HG02610 (cell line): Measurements from ENCODE around the gene NRP2.

Experiments
- ATAC-seq: cut with Tn5 transposase; IDR thresholded peaks from one replicate; pipeline ENCODE4 v1.9.1; 2021; ENCODE audit warnings: mild to moderate bottlenecking, moderate library complexity; ENCODE audit not compliant: unreplicated experiment

The NRP2 gene

DNA sequence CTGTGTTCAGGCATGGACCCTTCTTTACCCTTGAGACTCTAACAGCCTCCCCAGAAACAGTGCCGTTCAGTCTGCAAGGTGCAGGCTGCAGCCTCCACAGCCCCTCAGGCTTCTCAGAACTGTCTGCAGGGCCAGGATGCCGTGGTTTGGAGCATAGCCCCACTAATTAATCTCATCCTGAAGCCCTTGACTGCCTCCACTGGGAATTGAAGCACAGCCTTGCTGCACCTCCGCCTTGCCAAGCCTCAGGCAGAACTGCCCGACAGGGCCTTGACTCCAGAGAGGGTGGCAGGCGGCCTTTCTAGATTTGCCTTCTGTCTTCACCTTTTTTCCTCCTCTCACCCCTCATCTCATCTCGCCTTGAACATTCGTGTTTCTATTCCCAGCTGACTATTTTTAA lies 119.8 kb downstream of the NRP2 start:
- no peak for ATAC-seq

GRCh38 chr2:205802941-205803340 lies 120.6 kb downstream of the NRP2 start:
- ATAC-seq = no peak

- ATAC-seq = no peak
These were observed 121.2 kb downstream of the NRP2 start for GRCh38 chr2:205803500-205803899.

DNA sequence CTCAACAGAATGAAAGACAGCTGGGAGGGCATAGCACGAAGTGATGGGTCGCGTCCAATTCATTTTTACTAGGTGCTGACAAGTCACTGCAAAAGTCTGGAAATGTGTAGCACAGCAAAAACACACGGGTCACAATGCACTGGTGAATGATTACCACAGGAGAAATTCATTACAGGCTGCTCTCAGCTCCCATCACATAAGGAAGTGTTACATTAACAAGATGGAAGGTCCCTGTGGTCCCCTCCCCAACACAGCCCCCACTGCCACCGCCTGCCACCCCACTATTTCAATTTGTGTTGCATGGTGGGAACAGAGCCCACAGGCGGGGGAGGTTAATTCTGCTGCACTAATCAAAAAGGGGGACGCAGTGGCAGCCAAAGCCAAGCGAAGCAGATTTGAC lies 122.8 kb downstream of the NRP2 start:
- no peak for ATAC-seq

GRCh38 chr2:205806143-205806905 lies 124.0 kb downstream of the NRP2 start:
- ATAC-seq = no peak

DNA sequence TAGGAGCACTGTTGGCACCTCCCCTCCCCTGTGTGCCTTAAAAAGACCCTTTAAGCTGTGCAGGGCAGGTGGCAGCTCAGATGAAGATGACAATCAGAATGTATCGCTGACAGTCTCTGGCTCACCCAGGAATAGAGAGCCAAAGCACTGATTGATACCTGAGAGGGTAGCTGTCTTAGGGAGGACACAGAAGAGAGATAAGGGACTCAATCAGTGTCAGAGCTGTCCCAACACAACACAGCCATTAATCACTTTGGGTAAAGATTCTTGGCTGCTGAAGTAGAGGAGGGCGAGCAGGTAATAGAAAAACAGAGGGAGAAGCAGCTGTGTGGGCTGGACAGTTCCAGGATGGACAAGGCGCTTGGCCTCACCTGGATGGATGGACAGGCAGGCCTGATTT lies 124.9 kb downstream of the NRP2 start:
- no peak for ATAC-seq

- ATAC-seq = no peak
These were observed 125.5 kb downstream of the NRP2 start for GRCh38 chr2:205807758-205808157.

DNA sequence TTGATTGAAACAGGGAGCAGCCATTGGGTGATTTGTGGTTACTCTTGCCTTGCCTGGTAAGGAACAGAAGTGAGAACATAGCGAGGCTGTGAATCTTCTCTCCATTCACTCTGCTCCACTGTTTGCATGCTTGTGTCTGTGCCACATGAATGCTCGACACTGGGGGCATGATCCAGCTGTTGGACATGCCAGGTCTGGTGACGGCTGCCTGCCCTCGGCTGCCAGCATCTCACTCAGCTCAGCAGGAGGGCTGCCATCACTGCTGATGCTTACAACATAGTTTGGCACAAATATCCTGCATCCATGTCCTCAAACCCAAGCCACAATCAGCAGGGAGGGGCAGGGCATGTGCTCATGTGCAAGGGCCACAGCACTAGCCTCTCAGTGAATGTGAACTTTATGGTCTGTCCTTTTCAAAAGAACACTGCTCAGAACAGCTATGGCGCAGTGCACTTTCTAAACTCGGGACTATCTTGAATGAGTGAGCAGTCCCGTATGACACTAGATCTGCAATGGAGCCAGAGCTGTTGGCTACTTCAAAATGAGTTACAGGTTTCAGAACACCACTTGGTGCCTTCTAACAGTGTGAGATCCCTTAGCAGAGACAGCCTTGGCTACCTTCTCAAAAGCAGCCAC lies 126.3 kb downstream of the NRP2 start:
- ATAC-seq = no peak

GRCh38 chr2:205811387-205811786 lies 129.1 kb downstream of the NRP2 start:
- ATAC-seq = no peak

DNA sequence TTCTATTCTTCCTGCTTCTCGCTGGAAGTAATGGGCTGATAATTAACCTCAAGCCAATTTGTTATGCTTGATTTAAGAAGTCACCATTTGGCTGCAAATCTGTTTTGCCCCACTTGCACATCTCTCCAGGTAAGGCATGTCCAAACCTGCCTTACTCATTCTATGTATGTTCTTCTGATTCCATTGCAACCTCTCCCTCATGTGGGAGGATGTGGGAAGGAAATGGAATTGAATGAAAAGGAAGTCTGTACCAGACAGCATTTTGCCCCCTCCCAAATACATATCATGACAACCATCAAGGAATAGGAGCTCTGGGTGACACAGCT lies 131.7 kb downstream of the NRP2 start:
- no peak for ATAC-seq

DNA sequence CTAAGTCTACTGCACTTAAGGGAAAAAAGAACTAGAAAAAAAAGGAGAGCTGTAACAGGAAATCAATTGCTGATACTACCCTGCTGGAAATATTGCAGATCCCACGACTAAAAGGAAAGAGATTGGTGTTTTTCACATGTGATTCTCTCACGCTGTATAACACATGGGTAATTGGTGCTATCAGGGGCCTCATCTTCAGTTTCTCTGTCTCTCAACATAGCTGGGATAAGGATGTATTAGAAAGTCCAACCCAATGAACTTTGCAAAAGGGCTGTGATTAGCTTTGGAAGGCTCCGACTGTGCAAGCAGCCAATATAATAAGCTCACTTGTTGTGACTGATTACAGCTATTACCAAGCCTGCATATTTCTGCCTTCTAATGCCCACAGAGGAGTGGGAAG lies 133.4 kb downstream of the NRP2 start:
- no peak for ATAC-seq

DNA sequence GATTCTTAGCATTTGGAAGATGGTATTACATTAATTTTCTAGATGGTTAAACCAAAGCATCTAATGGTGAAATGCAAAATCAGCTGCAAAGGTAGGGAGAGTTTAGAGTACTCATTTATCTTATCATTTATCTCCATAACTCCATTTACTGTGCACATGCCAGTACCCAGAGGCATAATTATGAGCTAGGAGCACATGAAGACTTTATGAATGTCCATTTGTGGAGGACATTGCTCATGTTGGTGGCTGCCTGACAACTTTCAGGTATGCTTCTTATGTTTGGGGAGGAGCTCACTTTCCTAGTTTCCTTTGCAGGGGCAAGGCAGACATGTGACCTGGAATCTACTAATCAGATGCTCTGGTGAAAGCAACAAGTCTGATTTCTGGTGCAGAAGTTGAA lies 134.0 kb downstream of the NRP2 start:
- ATAC-seq = no peak

DNA sequence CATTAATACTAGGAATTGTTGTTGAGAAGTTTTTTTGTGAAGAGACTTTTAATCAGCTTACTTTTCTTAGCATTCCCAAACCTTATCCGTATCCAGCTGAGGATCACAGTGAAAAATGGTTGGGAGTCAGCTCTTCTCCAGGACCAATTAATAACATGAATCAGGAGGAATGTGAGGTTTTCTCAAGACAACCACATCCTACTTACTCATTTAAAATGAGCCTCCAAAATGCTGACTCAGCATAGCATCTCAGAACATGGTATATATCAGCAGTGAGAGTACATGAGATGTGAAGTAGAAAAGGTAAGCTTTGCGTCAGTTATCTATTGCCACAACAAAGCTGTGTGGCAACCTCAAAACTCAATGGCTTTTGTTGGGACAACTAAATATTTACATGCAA lies 140.3 kb downstream of the NRP2 start:
- no peak for ATAC-seq

- ATAC-seq = no peak
These were observed 145.6 kb downstream of the NRP2 start for GRCh38 chr2:205827809-205828365.

DNA sequence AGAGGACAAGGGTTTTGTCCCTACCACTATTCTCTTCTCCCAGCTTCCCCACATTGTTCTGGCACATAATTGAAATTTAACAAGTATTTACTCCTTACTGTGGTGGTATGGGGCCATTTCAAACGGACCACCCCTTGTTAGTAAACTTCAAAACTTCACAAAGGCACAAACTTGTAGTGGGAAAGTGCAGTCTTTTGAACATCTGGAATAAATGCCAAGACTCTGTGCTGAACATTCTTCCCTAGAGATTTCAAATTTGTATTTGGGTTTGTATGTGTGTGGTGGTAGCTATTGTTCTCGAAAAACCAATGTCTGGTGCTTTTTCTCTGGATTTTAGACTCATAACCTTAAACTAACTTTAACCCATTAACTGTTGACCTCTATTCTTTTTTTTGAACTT lies 151.6 kb downstream of the NRP2 start:
- no peak for ATAC-seq

DNA sequence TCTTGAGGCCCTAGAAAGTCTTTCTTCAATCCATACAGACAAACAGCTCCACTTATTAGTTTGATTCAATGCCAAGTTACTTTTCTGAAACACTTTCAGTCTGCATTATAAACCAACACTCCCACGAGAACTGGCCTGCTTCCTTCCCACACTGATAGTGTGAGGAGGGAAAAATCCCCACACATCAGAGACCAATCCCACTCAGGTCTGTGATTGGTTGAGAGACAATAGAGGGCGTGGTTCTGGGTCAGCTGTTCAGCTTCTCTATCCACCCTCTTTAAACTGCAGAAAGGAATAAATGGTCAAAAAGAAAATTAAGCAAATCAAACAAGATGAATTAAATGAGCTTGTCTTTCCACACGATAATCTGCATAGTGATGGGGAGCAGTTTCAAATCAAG lies 152.5 kb downstream of the NRP2 start:
- no peak for ATAC-seq

- no peak for ATAC-seq
These were observed 153.0 kb downstream of the NRP2 start for GRCh38 chr2:205835251-205835791.

DNA sequence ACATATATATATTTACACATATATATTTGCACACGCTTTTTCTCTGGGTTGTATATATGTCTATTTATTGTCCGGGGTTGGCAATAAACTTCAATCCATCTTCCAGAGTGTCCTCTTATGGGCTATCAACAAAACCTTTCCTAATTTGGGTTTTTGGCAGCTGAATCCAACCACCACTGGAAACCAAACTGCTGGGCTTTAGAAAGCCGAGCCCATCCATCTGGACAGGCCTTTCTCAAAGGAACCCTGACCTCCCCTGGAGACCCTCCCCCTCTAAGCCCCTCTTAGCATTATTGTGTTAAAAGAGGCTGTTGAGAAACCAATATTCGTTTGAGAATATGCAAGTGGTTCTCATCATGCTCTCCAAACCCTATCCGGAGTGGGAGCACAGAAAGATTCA lies 153.6 kb downstream of the NRP2 start:
- ATAC-seq = no peak

- ATAC-seq = no peak
These were observed 154.3 kb downstream of the NRP2 start for GRCh38 chr2:205836477-205837221.

DNA sequence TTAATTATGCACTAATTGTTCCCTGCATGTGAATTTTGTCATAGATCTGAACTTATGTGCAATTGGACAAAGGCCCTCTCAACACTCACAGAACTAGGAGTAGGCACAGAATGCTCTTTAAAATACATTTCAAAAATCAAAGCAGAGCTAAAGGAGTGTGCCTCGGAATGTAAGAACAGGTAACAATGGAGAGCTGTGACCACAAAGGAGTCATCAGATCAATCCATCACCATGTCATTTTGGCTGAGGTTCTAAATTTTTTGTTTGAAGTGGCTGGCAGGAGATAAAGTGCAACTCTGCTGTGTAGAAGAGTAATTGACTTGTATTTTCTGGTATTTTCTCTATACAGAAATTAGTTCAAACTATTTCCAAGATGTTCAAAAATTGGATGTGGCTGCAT lies 155.4 kb downstream of the NRP2 start:
- no peak for ATAC-seq

DNA sequence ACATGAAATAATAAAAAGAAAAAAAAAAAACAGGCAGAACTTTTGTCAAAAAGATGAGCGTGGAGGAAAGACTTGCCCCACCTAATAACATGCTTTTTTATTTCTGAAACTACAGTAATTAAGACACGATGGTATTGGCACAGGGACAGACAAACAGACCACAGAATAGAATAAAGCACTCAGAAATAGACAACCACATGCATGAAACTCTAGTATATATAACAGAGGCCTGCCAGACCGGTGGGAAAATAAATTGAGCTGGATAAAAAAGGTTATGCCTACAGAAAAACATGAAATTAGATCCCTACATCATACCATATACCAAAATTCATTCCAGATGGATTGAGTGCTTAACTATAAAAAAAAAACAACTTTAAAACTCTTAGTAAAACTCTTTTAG lies 163.1 kb downstream of the NRP2 start:
- ATAC-seq = no peak
